ENCODE measurements around the gene LAIR2. TPM values are rescaled to one million over a fixed set of nuclear protein-coding genes. Genes with fewer than 3 reads are reported as not detected.

Gene LAIR2
- total and polyA plus RNA-seq, 4 donors = 0.19 to 0.24 TPM; not detected in 2

DNA sequence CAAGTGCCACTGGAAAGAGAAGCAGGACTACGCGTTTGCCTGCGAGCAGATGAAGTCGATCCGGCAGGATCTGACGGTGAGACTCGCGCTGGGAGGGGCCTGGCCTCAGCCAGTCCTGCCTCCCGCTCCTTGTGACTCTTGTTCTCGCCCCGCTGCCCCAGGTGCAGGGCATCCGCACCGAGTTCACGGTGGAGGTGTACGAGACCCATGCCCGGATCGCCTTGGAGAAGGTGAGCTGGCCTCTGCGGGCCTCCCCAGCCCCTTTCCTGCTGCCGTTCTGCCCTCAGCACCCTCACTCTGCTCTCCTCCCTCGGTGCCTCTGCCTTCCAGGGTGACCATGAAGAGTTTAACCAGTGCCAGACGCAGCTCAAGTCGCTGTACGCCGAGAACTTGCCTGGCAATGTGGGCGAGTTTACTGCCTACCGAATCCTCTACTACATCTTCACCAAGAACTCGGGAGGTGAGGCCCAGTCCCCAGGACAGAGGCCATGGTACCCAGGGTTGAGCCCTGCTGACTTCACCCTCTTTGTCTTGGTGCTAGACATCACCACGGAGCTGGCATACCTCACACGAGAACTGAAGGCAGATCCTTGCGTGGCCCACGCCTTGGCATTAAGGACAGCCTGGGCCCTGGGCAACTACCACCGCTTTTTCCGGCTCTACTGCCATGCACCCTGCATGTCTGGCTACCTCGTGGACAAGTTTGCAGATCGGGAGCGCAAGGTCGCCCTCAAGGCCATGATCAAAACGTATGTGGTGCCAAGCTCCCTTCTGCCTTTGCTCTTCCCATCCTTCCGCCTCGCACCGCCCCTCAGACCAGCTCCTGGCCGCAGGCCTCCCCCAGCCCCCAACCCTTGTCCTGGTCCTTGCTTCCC lies 44.6 kb upstream of the LAIR2 start:
- DNase-seq (ENCODE audit: low spot score) = no peak
- 95% methylated on average over 42 of the region's 42 CpGs for WGBS

DNA sequence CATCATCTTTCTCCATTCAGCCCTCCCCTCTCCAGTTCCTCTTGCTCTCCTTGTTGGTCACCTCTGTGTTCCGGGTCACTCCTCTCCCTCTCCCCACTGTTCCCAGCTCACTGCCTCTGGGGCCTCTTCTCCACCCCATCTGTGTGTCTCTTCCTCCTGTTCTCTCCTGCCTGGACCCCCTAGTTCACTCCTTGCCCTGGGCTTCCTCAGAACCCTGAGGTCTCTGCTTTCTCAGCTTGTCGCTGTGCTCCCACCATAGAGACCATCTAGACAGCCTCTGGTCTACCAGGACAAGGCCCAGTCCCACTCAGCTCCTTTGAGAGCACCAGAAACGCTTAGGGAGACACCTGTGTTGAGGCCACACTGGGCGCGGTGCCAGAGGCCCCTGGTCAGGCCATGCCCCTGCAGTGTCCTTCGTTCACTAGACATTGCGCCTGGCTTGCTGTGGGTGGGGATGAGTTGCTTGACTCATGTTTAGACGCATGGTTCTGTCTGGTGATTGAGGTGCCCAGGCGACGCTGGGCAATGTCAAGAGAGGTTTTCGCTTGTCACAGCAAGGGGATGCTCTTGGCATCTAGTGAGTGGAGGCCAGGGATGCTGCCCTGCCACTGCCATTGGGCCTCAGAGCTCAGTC lies 43.9 kb upstream of the LAIR2 start:
- no peak overlapping the region for H3K27ac ChIP-seq (ENCODE audit: low read depth in 1 of 2, low read length in 2 of 2)
- WGBS = 94% methylated on average over 11 of the region's 11 CpGs
- TF ChIP-seq YY1 (IDR thresholded peaks at IDR 0.05) (no peak), EGR1 (IDR thresholded peaks at IDR 0.05; ENCODE audit: low read depth in 2 of 2) (no peak), REST (IDR thresholded peaks at IDR 0.05) (no peak), NR2F2 (IDR thresholded peaks at IDR 0.05) (no peak), HNF4G (IDR thresholded peaks at IDR 0.05) (no peak), FOXA1 (IDR thresholded peaks at IDR 0.05) (no peak), TAF1 (conservative IDR thresholded peaks at IDR 0.05) (no peak), JUND (IDR thresholded peaks at IDR 0.05) (no peak), RAD21 (IDR thresholded peaks at IDR 0.05) (no peak), GABPA (IDR thresholded peaks at IDR 0.05 in 1 of 2, conservative IDR thresholded peaks at IDR 0.05 in 1 of 2) (no peak), SP1 (IDR thresholded peaks at IDR 0.05) (no peak), HNF4A (conservative IDR thresholded peaks at IDR 0.05) (no peak), RXRA (IDR thresholded peaks at IDR 0.05) (no peak), ATF3 (IDR thresholded peaks at IDR 0.05) (no peak), FOXA2 (IDR thresholded peaks at IDR 0.05) (no peak), MAX (IDR thresholded peaks at IDR 0.05) (no peak)
- TF ChIP-seq, protein P1, sequence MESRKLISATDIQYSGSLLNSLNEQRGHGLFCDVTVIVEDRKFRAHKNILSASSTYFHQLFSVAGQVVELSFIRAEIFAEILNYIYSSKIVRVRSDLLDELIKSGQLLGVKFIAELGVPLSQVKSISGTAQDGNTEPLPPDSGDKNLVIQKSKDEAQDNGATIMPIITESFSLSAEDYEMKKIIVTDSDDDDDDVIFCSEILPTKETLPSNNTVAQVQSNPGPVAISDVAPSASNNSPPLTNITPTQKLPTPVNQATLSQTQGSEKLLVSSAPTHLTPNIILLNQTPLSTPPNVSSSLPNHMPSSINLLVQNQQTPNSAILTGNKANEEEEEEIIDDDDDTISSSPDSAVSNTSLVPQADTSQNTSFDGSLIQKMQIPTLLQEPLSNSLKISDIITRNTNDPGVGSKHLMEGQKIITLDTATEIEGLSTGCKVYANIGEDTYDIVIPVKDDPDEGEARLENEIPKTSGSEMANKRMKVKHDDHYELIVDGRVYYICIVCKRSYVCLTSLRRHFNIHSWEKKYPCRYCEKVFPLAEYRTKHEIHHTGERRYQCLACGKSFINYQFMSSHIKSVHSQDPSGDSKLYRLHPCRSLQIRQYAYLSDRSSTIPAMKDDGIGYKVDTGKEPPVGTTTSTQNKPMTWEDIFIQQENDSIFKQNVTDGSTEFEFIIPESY (IDR thresholded peaks at IDR 0.05) = no peak
- TF ChIP-seq, protein P2, sequence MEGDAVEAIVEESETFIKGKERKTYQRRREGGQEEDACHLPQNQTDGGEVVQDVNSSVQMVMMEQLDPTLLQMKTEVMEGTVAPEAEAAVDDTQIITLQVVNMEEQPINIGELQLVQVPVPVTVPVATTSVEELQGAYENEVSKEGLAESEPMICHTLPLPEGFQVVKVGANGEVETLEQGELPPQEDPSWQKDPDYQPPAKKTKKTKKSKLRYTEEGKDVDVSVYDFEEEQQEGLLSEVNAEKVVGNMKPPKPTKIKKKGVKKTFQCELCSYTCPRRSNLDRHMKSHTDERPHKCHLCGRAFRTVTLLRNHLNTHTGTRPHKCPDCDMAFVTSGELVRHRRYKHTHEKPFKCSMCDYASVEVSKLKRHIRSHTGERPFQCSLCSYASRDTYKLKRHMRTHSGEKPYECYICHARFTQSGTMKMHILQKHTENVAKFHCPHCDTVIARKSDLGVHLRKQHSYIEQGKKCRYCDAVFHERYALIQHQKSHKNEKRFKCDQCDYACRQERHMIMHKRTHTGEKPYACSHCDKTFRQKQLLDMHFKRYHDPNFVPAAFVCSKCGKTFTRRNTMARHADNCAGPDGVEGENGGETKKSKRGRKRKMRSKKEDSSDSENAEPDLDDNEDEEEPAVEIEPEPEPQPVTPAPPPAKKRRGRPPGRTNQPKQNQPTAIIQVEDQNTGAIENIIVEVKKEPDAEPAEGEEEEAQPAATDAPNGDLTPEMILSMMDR (IDR thresholded peaks at IDR 0.05; ENCODE audit: low read depth, low read length, missing input control) = no peak
- no peaks in the 10 kb centered on the region for H3K27me3 ChIP-seq (ENCODE audit: control insufficient read depth in 4 of 4, insufficient read depth in 4 of 4, low read length in 3 of 4)
- no peak overlapping the region for H3K4me3 ChIP-seq (ENCODE audit: low read depth in 1 of 3, low read length in 3 of 3)
- no peak for DNase-seq (ENCODE audit: low spot score)
- no peaks in the 10 kb centered on the region for H3K9me3 ChIP-seq (ENCODE audit: control insufficient read depth in 4 of 4, low read length in 3 of 4)
- no peak overlapping the region for H3K9ac ChIP-seq (ENCODE audit: low read depth in 1 of 2, low read length in 2 of 2)
- H3K36me3 ChIP-seq (ENCODE audit: control insufficient read depth in 4 of 4, insufficient read depth in 3 of 4, low read depth in 1 of 4, low read length in 3 of 4) = peaks cover 46 to 77% (median 60%) of the 10 kb centered on the region in 4 donors
- peaks cover 3 to 15% (median 10%) of the 10 kb centered on the region in 4 donors for H3K4me1 ChIP-seq (ENCODE audit: control insufficient read depth in 4 of 4, insufficient read depth in 4 of 4, low read length in 3 of 4)

More for the DNA sequence above, 44.6 kb upstream of the LAIR2 start:
- Histone ChIP-seq H3K27ac (ENCODE audit: low read depth in 1 of 2, low read length in 2 of 2) (no peak overlapping the region), H3K4me3 (ENCODE audit: low read depth in 1 of 3, low read length in 3 of 3) (no peak overlapping the region), H3K9ac (ENCODE audit: low read depth in 1 of 2, low read length in 2 of 2) (no peak overlapping the region), H3K36me3 (ENCODE audit: control insufficient read depth in 4 of 4, insufficient read depth in 3 of 4, low read depth in 1 of 4, low read length in 3 of 4) (peaks cover 54 to 85% (median 64%) of the 10 kb centered on the region in 4 donors), H3K4me1 (ENCODE audit: control insufficient read depth in 4 of 4, insufficient read depth in 4 of 4, low read length in 3 of 4) (peaks cover 3 to 10% (median 6%) of the 10 kb centered on the region in 4 donors), H3K27me3 (ENCODE audit: control insufficient read depth in 4 of 4, insufficient read depth in 4 of 4, low read length in 3 of 4) (no peaks in the 10 kb centered on the region), H3K9me3 (ENCODE audit: control insufficient read depth in 4 of 4, low read length in 3 of 4) (no peaks in the 10 kb centered on the region)
- TF ChIP-seq HNF4A (conservative IDR thresholded peaks at IDR 0.05) = no peak
- TF ChIP-seq SP1 (IDR thresholded peaks at IDR 0.05) = no peak
- TF ChIP-seq MAX (IDR thresholded peaks at IDR 0.05) = no peak
- TF ChIP-seq EGR1 (IDR thresholded peaks at IDR 0.05; ENCODE audit: low read depth in 2 of 2) = no peak

All from liver (tissue), 9 donors.